GM13976 (cell line): ENCODE data around the gene NOLC1.

ENCODE experiments used
- DNase-seq: peaks from one replicate; pipeline ENCODE4 v3.0.0; 2012; ENCODE audit warnings: low spot score
- in situ Hi-C: fragments of 300-500 bp; cut with MboI; formaldehyde crosslinking; loops from one replicate; pipeline ENCODE4 v1.12.0; 2022; ENCODE audit warnings: low sequenced_read_pairs, mixed read lengths, inconsistent platforms; ENCODE audit not compliant: unreplicated experiment
- TF ChIP-seq, protein P1 (sequence below): IDR thresholded peaks from 2 replicates; pipeline ENCODE4 v1.5.1; 2012; ENCODE audit warnings: borderline replicate concordance, mild to moderate bottlenecking; ENCODE audit not compliant: insufficient read depth; ENCODE audit errors: extremely low read depth, missing control alignments, control extremely low read depth

The NOLC1 gene

GRCh38 chr10:102153093-102153620, 968 bp downstream of the NOLC1 start:
- TF ChIP-seq, protein P1, sequence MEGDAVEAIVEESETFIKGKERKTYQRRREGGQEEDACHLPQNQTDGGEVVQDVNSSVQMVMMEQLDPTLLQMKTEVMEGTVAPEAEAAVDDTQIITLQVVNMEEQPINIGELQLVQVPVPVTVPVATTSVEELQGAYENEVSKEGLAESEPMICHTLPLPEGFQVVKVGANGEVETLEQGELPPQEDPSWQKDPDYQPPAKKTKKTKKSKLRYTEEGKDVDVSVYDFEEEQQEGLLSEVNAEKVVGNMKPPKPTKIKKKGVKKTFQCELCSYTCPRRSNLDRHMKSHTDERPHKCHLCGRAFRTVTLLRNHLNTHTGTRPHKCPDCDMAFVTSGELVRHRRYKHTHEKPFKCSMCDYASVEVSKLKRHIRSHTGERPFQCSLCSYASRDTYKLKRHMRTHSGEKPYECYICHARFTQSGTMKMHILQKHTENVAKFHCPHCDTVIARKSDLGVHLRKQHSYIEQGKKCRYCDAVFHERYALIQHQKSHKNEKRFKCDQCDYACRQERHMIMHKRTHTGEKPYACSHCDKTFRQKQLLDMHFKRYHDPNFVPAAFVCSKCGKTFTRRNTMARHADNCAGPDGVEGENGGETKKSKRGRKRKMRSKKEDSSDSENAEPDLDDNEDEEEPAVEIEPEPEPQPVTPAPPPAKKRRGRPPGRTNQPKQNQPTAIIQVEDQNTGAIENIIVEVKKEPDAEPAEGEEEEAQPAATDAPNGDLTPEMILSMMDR, result no peak
- in situ Hi-C loops, result no loop called here
- DNase-seq, result peak; percentile 15

DNA sequence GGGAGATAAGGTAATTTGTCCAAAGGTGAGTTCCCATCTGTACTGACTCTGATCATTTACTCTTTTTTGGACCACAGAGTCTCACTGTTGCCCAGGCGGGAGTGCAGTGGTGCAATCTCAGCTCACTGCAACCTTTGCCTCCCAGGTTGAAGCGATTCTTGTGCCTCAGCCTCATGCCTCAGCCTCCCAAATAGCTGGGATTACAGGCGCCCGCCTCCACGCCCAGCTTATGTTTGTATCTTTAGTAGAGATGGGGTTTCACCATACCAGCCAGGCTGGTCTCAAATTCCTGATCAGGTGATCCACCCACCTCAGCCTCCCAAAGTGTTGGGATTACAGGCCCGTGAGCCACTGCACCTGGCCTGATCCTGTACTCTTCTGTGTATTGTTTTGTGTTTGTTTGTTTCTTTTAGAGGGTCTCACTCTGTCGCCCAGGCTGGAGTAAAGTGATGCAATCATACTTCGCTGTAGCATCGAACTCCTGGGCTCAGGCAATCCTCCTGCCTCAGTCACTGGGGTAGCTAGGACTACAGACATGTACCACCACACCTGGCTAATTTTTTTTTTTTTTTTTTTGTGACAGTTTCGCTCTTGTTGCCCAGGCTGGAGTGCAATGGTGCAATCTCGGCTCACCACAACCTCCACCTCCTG, 2.4 kb downstream of the NOLC1 start:
- TF ChIP-seq, protein P1, result no peak
- no peak for DNase-seq
- in situ Hi-C loops, result no loop called here

- in situ Hi-C loops, result no loop called here
- TF ChIP-seq, protein P1, result no peak
- no peak for DNase-seq
Measured at GRCh38 chr10:102157224-102157623, 5.0 kb downstream of the NOLC1 start.

GRCh38 chr10:102159051-102159597, 6.9 kb downstream of the NOLC1 start:
- in situ Hi-C loops, result no loop called here
- TF ChIP-seq, protein P1, result no peak
- DNase-seq, result no peak

DNA sequence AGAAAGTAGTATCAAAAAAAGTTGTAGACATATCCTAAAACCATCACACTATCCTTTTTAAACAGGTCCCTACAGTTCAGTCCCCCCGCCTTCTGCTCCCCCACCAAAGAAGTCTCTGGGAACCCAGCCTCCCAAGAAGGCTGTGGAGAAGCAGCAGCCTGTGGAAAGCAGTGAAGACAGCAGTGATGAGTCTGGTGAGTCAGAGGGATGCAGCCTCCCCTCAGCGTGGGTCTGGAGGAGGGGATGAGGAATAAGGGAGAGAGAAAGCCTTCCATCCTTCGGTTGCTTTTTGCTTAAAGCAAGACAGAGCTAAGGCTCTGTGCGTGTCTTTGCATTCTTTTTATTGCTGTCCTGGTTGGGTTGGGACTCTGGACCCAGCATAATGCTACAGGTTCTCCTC, 7.6 kb downstream of the NOLC1 start:
- no peak for DNase-seq
- in situ Hi-C loops, result loop anchor here (10.0 kb wide), 1 partner anchor 65 kb away; the partner anchor contains the start of gene ELOVL3
- TF ChIP-seq, protein P1, result no peak

DNA sequence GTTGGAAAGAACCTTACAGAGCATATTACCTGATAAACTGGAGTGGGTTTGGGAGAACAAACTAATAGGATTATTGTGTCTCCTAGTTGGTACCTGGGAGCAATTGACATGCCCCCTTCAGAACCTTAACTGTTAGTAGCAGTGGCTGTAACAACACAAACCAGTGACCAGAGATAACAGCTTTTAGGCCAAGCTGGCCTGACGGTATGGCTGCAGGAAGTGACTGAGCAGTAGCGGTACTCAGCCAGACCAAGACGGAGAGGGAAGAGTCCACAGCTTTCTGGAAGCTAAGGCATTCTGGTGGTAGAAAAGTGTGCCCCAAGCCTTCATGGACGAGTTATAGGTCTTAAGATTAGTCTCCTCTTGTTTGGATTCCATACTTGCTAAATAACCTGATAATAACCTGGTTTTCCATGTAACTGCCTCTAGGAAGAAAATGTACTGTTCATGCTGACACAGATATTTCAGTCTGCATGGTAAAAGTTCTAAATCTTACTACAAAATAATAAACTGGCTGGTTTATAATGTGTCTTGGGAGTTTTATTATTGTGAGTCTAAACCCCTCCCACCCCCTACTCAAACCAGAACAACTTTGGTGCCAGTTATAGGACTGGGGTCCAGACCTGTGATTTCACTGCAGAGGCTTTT, 11.3 kb downstream of the NOLC1 start:
- TF ChIP-seq, protein P1, result no peak
- no peak for DNase-seq
- in situ Hi-C loops, result loop anchor here (10.0 kb wide), 1 partner anchor 61 kb away; the partner anchor contains the start of gene ELOVL3
